Measurements from ENCODE around the gene PCSK7.

The PCSK7 gene

GRCh38 chr11:117199916-117200812 is 31.7 kb downstream of the PCSK7 start:
- DNase-seq (ENCODE audit: low read depth in 2 of 2, low spot score in 1 of 2) = no peak

- DNase-seq (ENCODE audit: low read depth in 2 of 2, low spot score in 1 of 2) = no peak
Measured at GRCh38 chr11:117199053-117199915, 32.6 kb downstream of the PCSK7 start, which contains the start of gene TAGLN. TAGLN (plus strand) TSS chr11:117199370; CDS start chr11:117203014, 3,644 bp downstream.

DNA sequence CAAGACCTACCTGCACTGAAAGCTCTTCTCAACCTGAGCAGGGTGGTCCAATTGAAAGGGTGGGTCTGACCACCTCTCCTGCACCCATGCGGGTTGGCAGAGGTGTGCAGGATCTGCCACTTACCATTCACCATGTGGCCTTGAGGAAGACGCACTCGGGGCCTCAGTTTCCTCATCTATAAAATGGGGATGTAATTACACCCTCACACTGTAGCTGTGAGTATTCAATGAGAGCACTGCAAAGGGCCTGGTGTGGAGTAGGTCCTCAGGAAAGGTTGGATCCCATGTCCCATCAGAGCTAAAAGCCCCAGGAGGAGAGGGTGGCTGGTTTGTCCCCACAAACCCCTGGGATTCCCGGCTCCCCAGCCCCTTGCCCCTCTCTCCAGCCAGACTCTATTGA is 33.3 kb downstream of the PCSK7 start:
- no peak for DNase-seq (ENCODE audit: low read depth in 2 of 2, low spot score in 1 of 2)

DNA sequence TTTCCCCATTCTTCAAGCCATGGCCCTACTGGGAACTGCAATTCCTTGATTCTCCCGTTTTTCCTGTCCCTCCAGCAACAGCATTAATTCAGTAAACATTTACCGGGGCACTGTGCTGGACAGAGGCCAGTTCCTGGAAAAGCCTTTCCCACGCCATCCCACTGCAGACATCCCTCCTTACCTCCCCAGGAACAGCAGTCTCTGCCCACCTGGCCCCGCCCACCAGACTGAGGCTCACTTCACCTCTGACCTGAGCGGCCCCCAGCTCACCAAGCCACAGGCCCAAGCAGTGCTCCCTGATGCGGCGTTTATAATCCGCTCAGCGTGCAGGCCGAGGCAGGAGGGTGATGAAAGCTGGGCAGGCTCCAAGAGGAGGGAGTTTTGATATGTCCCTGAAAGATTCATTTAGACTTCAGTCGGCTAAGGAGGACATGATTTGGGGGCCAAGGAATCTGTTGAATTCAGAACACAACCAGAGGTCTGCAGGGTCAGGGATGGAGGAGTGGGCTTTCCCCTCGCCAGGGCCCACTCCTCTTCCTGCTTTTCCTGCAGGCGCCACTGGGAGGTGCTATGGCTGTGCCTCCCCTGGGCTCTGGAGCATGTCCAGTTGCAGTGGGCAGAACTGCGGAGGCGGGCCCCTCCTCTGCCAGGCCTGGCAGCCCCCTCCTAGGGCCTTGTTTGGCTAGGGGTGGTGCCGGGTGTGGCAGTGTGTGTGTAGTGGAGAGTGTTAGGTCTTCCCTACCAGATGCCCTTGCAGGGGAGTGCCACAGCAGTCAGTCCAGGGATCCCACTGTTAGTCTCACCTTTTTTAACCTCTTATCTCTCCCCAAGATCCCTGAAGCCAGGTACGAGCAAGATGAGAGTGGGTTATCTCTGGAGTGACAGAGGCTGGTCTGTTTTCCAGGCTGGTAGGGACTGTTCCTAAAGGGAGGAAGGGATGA is 34.1 kb downstream of the PCSK7 start:
- no peak for DNase-seq (ENCODE audit: low read depth in 2 of 2, low spot score in 1 of 2)

DNA sequence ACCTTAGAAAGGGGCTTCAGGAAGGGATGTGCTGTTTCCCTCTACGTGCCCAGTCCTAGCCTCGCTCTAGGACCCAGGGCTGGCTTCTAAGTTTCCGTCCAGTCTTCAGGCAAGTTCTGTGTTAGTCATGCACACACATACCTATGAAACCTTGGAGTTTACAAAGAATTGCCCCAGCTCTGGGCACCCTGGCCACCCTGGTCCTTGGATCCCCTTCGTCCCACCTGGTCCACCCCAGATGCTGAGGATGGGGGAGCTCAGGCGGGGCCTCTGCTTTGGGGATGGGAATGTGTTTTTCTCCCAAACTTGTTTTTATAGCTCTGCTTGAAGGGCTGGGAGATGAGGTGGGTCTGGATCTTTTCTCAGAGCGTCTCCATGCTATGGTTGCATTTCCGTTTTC is 34.9 kb downstream of the PCSK7 start:
- DNase-seq (ENCODE audit: low read depth in 2 of 2, low spot score in 1 of 2) = no peak

GRCh38 chr11:117195761-117196160 is 36.1 kb downstream of the PCSK7 start:
- DNase-seq (ENCODE audit: low read depth in 2 of 2, low spot score in 1 of 2) = no peak

- no peak for DNase-seq (ENCODE audit: low read depth in 2 of 2, low spot score in 1 of 2)
Measured at GRCh38 chr11:117195258-117195657, 36.6 kb downstream of the PCSK7 start.

DNA sequence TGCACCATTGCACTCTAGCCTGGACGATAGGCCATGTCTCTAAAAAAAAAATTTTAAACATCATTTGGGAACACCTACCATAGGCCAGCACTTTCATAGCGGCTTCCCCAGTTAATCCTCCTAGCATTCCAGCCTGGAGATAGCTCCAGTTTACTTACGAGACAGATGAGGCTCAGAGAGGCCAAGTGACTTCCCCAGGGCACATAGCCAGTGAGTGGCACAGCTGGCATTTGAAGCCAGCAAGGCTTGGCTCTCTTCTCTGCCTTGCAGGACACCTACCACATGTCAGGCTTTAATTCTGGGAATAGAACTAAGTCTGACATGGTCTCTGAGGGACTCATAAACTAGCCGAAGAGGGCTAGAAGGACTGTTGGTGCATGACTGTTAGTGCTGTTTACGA is 37.6 kb downstream of the PCSK7 start:
- DNase-seq (ENCODE audit: low read depth in 2 of 2, low spot score in 1 of 2) = no peak

- no peak for DNase-seq (ENCODE audit: low read depth in 2 of 2, low spot score in 1 of 2)
Measured at GRCh38 chr11:117193130-117194020, 38.5 kb downstream of the PCSK7 start.

DNA sequence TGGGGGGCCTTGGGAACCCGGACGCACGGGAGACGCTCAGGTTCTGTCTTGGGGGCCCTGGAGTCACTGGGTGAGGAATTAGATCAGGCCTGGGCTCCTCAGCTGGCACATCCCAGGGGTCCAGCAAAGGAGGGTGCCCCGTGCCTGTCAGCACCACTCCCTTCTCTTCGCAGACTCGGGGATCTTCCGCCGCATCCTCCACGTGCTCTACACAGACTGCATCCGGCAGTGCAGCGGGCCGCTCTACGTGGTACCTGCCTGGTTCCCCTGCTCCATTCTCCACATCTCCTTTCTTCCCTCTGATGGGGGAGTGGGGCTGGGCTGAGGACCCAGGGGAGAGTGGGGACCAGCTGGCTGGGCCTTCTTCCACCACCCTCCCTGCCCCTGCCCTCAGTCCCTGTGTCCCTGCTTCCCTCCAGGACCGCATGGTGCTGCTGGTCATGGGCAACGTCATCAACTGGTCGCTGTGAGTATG is 39.4 kb downstream of the PCSK7 start:
- no peak for DNase-seq (ENCODE audit: low read depth in 2 of 2, low spot score in 1 of 2)

- DNase-seq (ENCODE audit: low read depth in 2 of 2, low spot score in 1 of 2) = no peak
Measured at GRCh38 chr11:117191680-117192400, 40.0 kb downstream of the PCSK7 start.

GRCh38 chr11:117189941-117190544 is 41.8 kb downstream of the PCSK7 start:
- no peak for DNase-seq (ENCODE audit: low read depth in 2 of 2, low spot score in 1 of 2)

DNA sequence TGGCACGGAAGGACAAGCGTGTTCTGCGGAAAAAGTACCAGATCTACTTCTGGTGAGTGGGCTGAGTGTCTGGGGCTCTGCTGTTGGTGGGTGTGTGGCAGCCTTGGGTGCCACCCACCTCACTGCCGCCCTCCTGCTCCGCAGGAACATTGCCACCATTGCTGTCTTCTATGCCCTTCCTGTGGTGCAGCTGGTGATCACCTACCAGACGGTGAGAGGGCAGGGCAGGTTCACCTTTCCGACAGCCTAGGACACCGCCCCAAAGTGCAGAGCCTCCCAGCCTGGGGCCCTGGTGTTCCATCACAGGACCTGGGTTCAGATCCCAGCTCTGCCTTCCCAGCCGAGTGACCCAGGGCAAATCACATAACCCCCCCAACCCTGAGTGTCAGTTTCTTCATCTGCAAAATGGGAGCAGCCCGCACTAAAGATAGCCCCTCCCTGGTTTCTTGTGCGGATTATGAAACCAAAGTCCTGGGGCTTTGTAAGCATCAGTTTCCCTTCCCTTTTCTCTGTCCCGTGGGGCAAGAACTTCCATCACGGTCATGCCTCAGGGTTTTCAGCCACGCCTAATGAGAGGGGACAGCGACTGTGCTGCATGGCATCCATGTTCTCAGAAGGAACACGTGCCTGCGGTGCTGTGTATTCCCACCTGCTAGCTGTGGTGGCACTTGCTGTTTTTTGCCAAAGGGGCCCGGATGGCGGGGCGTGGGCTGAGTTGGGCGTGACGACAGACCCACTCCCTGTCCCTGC is 42.5 kb downstream of the PCSK7 start:
- DNase-seq (ENCODE audit: low read depth in 2 of 2, low spot score in 1 of 2) = no peak

DNA sequence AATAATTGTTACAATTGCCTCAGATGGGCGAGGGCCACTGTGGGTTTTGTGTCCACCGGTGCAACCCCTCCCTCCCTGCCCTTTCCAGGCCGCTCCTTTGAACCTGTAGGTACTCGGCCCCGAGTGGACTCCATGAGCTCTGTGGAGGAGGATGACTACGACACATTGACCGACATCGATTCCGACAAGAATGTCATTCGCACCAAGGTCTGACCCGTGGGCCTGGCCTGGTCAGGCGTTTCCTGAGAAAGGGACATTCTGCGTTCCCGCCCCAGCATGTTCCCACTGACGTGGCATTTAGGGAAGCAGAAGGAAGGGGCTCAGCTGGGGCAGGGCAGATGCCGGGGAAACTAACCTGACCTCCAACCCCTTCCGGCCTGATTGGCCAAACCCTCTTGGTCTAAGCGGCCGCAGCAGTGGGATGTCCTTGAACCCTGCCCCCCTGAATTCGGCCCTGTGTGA is 43.2 kb downstream of the PCSK7 start:
- no peak for DNase-seq (ENCODE audit: low read depth in 2 of 2, low spot score in 1 of 2)

DNA sequence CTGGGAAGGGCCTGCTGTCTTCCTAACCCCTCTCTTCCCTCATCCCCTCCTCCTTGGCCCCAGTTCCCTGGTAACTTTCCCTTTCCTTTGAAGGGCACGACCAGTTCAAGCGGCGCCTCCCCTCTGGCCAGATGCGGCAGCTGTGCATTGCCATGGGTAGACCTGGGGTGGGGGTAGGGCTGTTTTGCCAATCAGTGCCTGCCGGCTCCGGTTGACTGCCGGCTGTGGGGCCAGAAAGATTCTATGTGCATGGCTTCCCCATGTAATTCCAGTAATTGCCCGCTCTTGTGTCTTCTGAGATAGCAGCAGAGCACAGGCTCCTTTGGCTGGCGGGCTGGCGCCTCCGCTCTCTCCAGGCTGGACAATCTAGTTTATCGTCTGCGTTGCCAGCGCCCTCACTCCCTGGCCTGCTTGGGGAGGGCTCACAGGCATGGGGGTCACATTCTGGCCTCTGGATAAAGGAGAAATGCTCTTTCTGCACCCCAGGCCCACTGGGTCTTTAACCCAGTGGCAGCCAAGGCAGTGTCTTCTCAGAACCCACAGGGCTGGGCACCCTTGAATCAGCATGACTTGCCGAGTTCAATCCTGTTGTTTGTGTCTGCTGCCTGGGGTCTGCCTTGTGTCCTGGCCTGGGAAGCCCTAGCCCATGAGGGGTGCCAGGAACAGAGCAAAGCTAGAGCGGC is 43.9 kb downstream of the PCSK7 start:
- DNase-seq (ENCODE audit: low read depth in 2 of 2, low spot score in 1 of 2) = no peak

DNA sequence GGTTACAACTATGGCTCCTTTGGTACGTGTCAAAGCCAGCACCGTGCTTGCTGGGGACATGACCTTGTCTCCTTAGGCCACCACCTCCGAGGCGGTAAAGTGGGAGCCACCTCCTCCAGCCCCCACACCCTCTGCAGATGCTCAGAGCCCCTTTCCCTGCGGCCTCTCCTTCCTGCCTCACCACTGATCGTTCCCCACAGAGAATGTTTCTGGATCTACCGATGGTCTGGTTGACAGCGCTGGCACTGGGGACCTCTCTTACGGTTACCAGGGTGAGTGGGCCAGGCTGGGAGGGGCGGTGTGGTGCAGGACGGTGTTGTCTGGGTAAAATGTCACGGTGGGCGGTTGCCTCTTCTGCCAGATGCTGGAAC is 44.5 kb downstream of the PCSK7 start:
- no peak for DNase-seq (ENCODE audit: low read depth in 2 of 2, low spot score in 1 of 2)

DNA sequence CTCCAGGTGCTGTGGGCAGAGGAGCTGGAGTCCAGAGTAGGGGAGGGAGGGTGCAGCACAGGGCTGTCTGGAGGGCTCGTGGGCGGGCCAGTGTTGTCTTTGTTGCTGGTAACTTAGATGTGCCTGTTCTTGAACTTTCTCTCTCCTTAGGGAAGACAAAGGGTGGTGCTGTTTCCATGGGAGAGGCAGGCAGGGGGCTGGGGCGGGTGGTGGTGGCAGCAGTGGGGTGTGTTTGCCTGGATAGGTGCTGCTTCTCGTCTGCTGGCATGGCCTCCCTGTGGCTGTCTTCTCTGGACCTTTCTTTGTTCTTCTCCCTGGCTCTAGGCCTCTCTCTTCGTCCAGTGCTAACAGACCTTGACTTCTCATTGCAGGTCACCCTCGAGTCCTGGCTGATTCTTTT is 44.9 kb downstream of the PCSK7 start:
- DNase-seq (ENCODE audit: low read depth in 2 of 2, low spot score in 1 of 2) = no peak

DNA sequence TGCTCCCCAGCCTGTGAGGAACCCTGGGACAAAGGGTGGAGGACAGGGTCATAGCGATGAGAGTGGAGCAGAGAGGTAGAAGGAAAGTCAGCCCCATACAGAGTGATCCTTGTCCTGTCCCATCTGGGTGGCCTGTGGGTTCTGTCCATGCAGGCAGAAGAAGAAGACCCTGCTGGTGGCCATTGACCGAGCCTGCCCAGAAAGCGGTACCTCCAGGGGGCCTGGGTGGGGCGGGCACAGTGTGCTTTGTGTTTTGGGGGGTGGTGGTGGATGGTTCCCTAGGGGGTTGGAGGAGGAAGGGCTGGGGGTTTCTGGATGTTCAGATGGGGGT is 45.5 kb downstream of the PCSK7 start:
- no peak for DNase-seq (ENCODE audit: low read depth in 2 of 2, low spot score in 1 of 2)
